GM08714 (cell line): ENCODE results near the gene ATG7.
"Not testable (repeated sequence)": the region's sequence is repeated elsewhere in the genome, so short reads cannot be mapped to it uniquely, and the experiment has no call there.

Experiments
- H3K4me3 ChIP-seq: fragments of 200-500 bp; sonication (Bioruptor generic); 2 replicates; pipeline ENCODE4 v1.5.1; 2014; ENCODE audit warnings: mild to moderate bottlenecking, low read length, inconsistent platforms
- ZNF274 ChIP-seq: IDR thresholded peaks from 2 replicates; pipeline ENCODE4 v1.6.1; 2012; ENCODE audit warnings: mild to moderate bottlenecking, low read depth, low read length

ATG7 gene

DNA sequence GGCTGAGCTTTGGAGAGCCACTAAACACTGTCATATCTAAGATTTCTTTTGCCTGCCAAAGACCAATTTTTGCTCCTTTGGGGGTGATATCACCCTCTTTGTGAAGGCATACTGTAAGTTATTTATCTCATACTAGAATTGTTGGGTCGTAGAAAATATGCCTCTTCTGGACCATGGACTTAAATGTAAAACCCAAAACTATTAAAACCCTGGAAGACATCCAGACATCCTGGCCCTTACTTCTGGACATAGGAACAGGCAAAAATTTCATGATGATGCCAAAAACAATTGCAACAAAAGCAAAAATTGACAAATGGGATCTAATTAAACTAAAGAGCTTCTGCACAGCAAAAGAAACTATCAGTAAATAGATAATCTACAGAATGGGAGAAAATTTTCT lies 172.2 kb downstream of the ATG7 start:
- no peak for TF ChIP-seq ZNF274
- no peak overlapping the region for H3K4me3 ChIP-seq

DNA sequence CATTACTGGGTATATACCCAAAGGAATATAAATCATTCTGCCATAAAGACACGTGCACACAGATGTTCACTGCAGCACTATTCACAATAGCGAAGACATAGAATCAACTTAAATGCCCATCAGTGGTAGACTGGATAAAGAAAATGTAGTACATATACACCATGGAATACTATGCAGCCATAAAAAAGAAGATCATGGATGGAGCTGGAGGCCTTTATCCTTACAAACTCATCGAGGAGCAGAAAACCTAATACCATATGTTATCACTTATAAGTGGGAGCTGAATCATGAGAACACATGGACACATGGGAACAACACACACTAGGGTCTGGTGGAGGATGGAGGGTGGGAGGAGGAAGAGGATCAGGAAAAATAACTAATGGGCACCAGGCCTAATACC lies 173.0 kb downstream of the ATG7 start:
- H3K4me3 ChIP-seq, result not testable (repeated sequence)

DNA sequence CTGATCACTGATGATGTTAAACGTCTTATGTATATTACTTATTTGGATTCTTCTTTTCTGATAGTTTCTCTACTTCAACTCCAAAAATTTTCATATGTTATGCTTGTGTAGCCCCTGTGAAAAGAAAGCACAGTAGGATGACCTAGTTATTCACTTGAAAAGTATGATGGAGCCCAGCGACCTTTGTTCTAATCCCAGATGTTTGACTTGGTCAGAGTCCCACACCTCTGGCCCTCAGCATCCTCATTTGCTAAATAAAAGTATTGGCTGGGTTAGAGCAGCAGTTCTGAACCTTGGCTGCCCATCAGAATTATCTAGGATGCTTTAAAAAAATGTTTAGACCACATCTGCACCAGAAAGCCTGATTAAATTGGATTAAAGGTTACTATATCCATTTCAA lies 173.7 kb downstream of the ATG7 start:
- no peak overlapping the region for H3K4me3 ChIP-seq
- TF ChIP-seq ZNF274, result no peak

DNA sequence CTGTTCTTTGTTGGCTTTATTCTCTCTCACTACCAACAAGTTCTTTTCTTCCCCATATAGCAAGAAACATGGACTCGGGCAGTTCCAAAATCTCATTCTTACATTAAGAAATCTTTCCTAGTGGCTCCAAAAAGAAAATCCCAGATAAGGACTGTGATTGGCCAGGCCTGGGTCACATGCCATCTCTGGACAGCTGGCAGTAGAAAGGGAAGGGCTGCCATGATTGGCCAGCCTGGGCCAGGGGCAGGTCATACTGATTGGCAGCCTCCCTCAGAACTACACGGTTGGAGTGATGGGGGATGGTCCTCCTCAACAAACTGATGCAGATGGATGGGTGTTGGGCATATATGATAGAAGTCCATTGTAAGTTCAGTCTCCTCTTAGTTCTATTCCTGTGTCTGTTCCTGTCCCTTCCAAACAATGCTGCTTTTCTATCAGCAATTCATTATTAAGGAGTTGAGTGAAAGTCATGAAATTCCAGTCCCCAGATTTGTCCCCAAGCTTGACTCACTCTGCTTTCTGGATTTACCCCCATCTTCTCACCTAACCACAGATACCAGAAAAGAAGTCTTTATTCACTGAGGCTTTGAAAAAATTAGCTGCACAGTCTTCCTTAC lies 175.5 kb downstream of the ATG7 start:
- H3K4me3 ChIP-seq, result no peak overlapping the region
- no peak for TF ChIP-seq ZNF274

DNA sequence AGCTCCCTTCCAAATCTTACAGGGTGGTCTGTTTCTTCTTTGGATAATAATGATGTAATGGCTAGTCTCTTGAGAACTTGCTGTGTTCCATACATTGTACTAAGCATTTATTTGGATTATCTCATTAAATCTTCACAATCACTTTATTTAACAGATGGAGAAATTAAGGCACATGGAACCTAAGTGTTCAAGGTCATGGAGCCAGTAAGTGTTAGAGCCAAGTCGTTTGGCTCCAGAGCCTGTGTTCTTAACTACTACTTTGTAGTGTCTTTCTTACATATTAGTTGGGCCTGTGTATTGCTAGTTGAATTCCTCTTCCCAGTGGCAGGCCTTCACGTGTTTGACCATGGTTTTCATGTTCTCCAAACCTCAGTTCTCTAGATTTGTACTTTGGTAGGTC lies 177.8 kb downstream of the ATG7 start:
- H3K4me3 ChIP-seq, result no peak overlapping the region
- no peak for TF ChIP-seq ZNF274

DNA sequence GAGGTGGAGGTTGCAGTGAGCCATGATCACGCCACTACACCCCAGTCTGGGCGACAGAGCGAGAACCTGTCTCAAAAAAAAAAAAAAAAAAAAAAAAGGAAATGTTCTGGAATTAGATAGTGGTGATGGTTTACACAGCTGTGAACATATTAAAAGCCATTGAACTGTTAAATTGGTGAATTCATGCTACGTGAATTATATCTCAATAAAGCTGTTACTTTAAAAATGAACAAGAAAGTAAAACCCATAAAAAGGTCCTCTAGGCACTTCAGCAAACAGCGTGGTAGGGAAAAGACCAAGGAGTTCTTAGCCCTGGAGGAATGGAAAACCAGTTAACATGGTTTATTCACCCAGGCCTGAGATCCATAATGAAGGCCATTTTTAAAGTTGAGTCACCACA lies 180.1 kb downstream of the ATG7 start:
- no peak overlapping the region for H3K4me3 ChIP-seq
- TF ChIP-seq ZNF274, result no peak

DNA sequence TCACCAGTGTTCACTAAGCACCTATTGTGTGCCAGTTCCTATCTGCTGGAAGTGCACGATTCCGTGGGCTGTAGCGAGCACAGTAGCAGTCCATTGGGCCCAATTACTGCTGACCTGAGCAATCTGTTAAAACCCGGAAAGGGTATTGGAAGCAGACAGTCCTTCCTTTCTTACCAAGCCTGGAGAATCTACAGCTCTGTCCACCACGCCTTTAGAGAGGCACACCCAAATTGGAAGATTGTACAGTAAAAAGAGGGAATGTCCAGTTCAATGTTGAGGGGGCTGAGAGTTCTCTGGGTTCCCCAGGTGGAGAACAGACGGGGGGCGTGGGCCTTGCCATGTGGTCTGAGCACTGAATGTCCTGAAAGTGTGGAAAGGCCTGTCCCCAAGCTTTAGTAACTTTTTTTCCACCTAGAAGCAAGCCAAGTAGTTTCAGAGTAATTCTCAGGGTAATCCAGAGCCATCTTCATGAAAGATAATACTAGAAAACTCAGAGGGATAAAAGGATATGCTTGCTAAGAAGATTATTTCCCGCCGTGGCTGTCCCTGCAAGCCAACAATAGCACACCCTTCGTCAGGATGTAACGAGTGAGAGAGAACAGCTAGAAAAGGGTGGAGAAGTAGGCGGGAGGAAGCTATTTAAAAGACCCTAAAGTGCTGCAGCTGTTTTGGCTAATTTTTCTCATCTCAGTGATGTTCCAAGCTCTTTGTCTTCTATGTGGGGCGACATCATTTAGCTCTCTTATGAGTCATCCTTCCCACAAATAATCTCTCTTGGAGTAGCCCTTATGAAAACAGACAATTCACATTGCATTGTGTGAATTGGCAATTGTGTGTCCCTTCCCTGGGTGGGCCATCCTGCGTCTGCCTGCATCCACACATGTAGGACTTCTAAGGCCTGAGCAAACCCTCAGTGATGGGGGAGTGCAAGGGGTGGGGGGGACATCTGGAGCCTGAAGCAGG lies 181.0 kb downstream of the ATG7 start:
- H3K4me3 ChIP-seq, result no peak overlapping the region
- no peak for TF ChIP-seq ZNF274

DNA sequence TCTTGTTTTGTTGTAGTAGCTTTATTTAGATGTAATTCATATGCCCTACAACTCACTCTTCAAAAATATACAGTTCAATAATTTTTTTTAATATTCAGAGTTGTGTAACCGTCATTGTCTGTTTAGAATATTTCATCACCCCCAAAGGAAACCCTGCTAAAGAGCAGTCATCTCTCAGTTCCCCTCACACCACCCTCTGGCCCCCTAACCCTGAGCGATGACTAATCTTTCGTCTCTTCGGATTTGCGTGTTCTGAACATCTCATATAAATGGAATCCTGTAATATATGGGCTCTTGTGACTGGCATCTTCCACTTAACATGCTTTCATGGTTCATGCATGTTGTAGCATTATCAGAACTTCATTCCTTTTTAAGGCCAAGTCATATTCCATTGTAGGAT lies 183.8 kb downstream of the ATG7 start:
- H3K4me3 ChIP-seq, result no peak overlapping the region
- no peak for TF ChIP-seq ZNF274

DNA sequence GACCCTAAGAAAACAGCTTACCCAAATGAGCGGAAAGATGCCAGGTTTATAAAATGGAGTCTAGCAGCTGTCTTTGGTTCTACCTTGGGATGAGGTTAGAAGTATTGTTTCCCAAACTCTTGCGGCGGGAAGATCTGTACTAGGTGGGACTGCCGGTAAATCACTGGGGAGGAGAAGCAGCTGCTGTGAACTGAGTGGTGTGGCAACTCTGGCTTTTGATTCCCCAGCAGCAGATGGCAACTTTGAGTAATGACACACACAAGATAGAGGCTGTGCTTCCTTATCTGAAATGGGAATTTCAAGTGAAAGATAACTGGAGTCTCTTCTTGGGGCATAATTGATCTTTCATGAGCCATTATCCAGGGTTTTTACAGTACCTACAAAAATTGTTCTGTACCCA lies 184.9 kb downstream of the ATG7 start:
- TF ChIP-seq ZNF274, result no peak
- no peak overlapping the region for H3K4me3 ChIP-seq

DNA sequence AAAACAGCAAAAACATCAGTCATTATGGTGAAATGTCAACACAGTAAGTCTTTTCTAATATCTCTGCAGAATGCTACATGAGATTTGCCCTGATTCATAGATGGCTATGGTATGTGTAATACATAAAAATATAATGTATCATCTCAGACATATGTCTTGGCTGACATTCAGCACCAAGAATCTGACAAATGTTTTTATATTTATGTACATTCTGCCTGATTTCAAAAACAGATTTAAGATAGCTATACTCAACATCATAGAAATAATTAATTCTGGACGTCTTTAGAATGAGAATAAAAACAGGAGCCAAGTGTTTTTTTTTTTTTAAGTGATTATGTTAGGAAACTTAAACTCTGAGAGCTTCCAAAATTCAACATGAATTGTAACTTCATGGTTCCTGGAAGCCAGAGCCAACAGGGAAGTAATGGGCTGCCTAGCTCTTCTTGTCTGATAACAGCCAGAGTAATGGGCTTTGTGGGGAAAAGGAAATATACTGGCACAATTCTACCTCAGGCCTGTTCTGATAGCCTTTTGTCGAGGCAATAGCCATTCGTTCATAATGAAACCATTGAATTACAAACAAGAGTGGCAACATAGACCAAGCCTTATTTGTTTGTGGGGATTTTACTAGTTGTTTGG lies 187.1 kb downstream of the ATG7 start:
- TF ChIP-seq ZNF274, result no peak
- no peak overlapping the region for H3K4me3 ChIP-seq

DNA sequence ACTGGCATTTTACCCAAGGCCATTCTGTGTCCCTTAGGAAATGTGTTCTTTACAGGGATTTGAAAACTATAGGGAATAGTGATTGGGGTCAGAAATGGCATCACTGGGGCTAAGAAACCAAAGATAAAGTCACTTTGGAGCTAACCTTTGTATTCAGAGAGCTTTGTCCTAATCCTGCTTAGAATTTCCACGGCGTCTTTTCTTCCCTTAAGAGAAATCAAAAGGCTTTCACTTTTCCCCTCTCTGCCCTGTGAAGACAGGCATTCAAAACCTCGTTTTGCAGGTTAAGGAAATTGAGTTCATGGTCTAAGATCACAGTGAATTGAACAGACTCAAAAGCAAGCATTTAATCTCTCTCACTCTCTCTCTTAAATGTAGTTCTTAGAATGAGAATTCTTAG lies 189.0 kb downstream of the ATG7 start:
- TF ChIP-seq ZNF274, result no peak
- H3K4me3 ChIP-seq, result no peak overlapping the region

DNA sequence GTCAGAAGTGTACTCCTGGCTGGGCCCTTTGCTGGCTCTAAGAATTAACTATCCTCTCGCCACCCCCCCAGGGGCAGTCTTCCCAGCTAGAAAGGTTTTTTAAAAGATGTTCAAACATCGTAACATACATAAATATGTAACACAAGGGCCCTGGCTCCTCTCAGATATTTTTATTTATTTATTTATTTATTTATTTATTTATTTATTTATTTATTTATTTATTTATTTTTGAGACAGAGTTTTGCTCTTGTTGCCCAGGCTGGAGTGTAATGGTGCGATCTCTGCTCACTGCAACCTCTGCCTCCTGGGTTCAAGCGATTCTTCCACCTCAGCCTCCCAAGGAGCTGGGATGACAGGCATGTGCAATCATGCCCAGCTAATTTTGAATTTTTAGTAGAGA lies 190.5 kb downstream of the ATG7 start:
- H3K4me3 ChIP-seq, result not testable (repeated sequence)

DNA sequence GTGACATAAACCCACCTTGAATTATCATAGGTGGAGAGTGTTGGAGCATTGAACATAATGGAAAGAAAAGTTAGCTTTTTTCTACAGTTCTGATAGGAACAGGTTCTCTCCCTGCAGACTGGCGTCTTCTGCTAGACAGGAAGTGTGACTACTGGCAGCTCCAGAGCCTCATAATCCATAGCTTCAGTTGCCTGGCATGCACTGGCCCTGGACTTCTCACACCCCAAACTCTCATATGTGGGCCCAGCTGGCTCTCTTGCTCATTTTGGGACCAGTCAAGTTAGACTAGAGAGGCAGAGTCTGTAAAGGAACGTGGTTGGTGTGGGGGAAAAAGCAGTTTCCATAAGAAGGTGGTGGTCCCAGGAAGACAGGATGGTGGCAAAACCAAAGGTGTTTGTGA lies 191.4 kb downstream of the ATG7 start:
- TF ChIP-seq ZNF274, result no peak
- no peak overlapping the region for H3K4me3 ChIP-seq

DNA sequence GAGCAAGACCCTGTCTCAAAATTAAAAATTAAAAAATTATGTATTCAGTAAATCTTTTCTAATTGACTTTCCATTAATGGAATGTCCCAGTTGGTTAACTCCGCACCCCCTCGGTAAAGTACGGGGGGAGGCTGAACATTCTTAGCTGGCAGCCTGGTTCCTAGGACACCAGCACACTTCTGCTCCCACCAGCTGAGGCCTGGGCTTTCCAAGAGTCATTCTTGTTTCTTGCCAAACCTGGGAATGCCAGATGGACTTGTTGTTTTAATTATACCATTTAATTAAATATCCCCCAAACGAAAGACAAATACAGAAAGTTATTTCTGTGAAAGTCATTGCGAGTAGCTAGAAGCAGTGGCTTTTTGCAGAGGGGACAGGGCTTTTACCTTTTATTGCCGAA lies 192.2 kb downstream of the ATG7 start:
- H3K4me3 ChIP-seq, result no peak overlapping the region
- no peak for TF ChIP-seq ZNF274

DNA sequence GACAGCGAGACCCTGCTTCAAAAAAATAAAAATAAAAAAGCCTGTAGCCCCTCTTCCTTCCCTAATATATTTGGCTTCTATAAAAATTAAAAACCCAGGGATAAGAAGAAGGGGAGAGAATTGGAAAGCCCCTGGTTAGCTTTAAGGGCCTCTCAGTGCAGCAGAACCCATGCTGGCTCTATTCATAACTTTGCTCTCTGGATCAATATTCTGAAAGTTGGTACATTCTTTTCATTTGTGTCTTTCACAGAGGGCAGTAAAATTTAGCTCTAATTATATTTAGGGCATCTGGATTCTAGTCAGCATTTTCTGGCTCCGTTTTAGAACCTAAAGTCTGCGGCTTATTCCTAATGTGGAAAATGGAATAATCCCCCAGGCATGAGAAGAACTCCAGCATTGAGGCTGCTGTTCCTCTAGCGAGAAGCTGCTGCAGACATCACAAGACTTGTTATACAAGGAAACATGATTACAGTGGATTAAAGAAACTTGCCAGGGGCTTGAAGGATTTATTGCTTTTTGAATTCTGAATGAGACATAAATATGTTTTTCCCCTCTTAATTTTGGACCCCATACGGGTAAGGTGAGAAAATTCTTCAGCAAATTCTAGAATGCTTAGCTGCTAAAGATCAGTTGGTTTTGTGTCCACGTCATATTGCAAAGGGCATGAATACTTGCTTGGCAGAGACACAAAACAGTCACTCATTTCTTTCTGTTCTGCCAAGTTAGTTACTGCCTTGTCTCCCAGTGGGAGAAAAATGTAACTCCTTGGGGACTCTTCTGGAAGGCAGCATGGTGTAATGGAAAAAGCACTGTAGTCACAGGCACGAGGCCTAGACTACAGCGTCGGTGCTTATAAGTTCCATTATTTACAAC lies 193.8 kb downstream of the ATG7 start:
- H3K4me3 ChIP-seq, result no peak overlapping the region
- no peak for TF ChIP-seq ZNF274
